Measurements from ENCODE around the gene CCDC116. TPM values are rescaled to one million over a fixed set of nuclear protein-coding genes. Genes with fewer than 3 reads are reported as not detected.

CCDC116 gene
- under 0.01 and 0.18 TPM in 2 replicates for total RNA-seq

GRCh38 chr22:21632237-21632895, at the start of gene CCDC116:
CCDC116 (plus strand) TSS chr22:21632760; CDS start chr22:21633182, 422 bp downstream.

GRCh38 chr22:21629255-21630149, 3.1 kb upstream of the CCDC116 start, which contains the start of gene YDJC:
YDJC (minus strand) TSS chr22:21630022; CDS start chr22:21630014, 8 bp downstream.

GRCh38 chr22:21641789-21642583, 9.4 kb downstream of the CCDC116 start, which contains the start of gene SDF2L1:
SDF2L1 (plus strand) TSS chr22:21642302; CDS start chr22:21642337, 35 bp downstream.

Other genes with a start within 250 kb of the CCDC116 start
- gene RIMBP3B, start 249.0 kb upstream of the CCDC116 start, total RNA-seq: 0.05 TPM in 1 of 2 replicates, not detected in the other
- gene HIC2, start 215.4 kb upstream of the CCDC116 start, total RNA-seq: 2.4 and 3.4 TPM in 2 replicates
- 0.30 and 1.6 TPM in 2 replicates for gene TMEM191C, start 165.4 kb upstream of the CCDC116 start, total RNA-seq
- gene RIMBP3C, start 81.3 kb upstream of the CCDC116 start, total RNA-seq: 0.14 and 0.59 TPM in 2 replicates
- gene UBE2L3, start 65.0 kb upstream of the CCDC116 start, total RNA-seq: 22.0 and 39.2 TPM in 2 replicates
- 8.3 and 17.2 TPM in 2 replicates for gene YDJC, start 2.7 kb upstream of the CCDC116 start, total RNA-seq
- gene SDF2L1, start 9.5 kb downstream of the CCDC116 start, total RNA-seq: 29.7 and 35.6 TPM in 2 replicates
- gene PPIL2, start 33.3 kb downstream of the CCDC116 start, total RNA-seq: 17.8 and 29.6 TPM in 2 replicates
- 0.37 and 0.59 TPM in 2 replicates for gene YPEL1, start 103.0 kb downstream of the CCDC116 start, total RNA-seq
- 47.2 and 76.2 TPM in 2 replicates for gene MAPK1, start 234.9 kb downstream of the CCDC116 start, total RNA-seq

Measured in smooth muscle cell of the umbilical artery (primary cell).